HepG2 (cell line): ENCODE results near the gene PTPRM.

Experiments used
- CEBPG ChIP-seq: IDR thresholded peaks from 2 replicates; pipeline ENCODE4 v1.6.1; 2016
- ETV6 ChIP-seq: sonication (generic); formaldehyde crosslinking; conservative IDR thresholded peaks from 2 replicates; pipeline ENCODE4 v1.4.0; 2020; ENCODE audit warnings: missing genetic modification reagents
- FOSL1 ChIP-seq: sonication (generic); formaldehyde crosslinking; IDR thresholded peaks from 2 replicates; pipeline ENCODE4 v1.9.0; 2021; ENCODE audit warnings: missing genetic modification reagents, borderline replicate concordance
- GABPA ChIP-seq, 2 experiments: IDR thresholded peaks; 2 replicates each; pipeline ENCODE4 v1.6.1; 2011 to 2016; ENCODE audit warnings: low read depth in 2 of 2, low read length in 1 of 2, missing biosample characterization in 1 of 2, missing genetic modification characterization in 1 of 2
- MATR3 ChIP-seq: sonication (generic); formaldehyde crosslinking; IDR thresholded peaks from 2 replicates; pipeline ENCODE4 v1.4.0; 2020; ENCODE audit warnings: missing genetic modification reagents
- SKI ChIP-seq: fragments of 450-650 bp; IDR thresholded peaks from one replicate; pipeline ENCODE4 v1.6.1; 2018; ENCODE audit warnings: mild to moderate bottlenecking; ENCODE audit not compliant: partially characterized antibody
- TCF12 ChIP-seq, 2 experiments: fragments of 450-650 bp in 1 of 2; sonication (generic) in 1 of 2; formaldehyde crosslinking in 1 of 2; IDR thresholded peaks; 2 replicates each; pipeline versions ENCODE4 v1.6.1 to v1.8.0; 2017 to 2022; ENCODE audit warnings: antibody characterized with exemption in 1 of 2, mild to moderate bottlenecking in 1 of 2, missing genetic modification reagents in 1 of 2, moderate library complexity in 1 of 2
- YY1 ChIP-seq: IDR thresholded peaks from 2 replicates; pipeline ENCODE4 v1.6.1; 2011; ENCODE audit warnings: low read length, low read depth, moderate library complexity, mild to moderate bottlenecking; ENCODE audit not compliant: insufficient read depth, insufficient replicate concordance
- TF ChIP-seq, protein P1 (sequence below), 2 experiments: sonication (generic) in 1 of 2; formaldehyde crosslinking in 1 of 2; IDR thresholded peaks; 2 replicates each; pipeline versions ENCODE4 v1.5.1 to v1.6.1; 2011 to 2020; ENCODE audit warnings: borderline replicate concordance in 1 of 2, low read depth in 1 of 2, low read length in 1 of 2, mild to moderate bottlenecking in 1 of 2, missing genetic modification reagents in 1 of 2, moderate library complexity in 1 of 2
- TF ChIP-seq, protein P2 (sequence below): sonication (generic); formaldehyde crosslinking; IDR thresholded peaks from 2 replicates; pipeline ENCODE4 v1.5.0; 2020; ENCODE audit warnings: mild to moderate bottlenecking, missing genetic modification reagents, moderate library complexity

- TF ChIP-seq, protein P1, sequence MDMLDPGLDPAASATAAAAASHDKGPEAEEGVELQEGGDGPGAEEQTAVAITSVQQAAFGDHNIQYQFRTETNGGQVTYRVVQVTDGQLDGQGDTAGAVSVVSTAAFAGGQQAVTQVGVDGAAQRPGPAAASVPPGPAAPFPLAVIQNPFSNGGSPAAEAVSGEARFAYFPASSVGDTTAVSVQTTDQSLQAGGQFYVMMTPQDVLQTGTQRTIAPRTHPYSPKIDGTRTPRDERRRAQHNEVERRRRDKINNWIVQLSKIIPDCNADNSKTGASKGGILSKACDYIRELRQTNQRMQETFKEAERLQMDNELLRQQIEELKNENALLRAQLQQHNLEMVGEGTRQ (IDR thresholded peaks at IDR 0.05; ENCODE audit: low read depth, low read length), result no peak
- TF ChIP-seq, protein P1 (CRISPR knock-in tag; IDR thresholded peaks at IDR 0.05; ENCODE audit: borderline replicate concordance), result no peak
- TF ChIP-seq SKI (no peak), FOSL1 (CRISPR knock-in tag) (no peak), GABPA (IDR thresholded peaks at IDR 0.05; ENCODE audit: low read depth, low read length) (no peak), GABPA (CRISPR knock-in tag; IDR thresholded peaks at IDR 0.05; ENCODE audit: low read depth) (no peak), YY1 (no peak), ETV6 (CRISPR knock-in tag) (no peak), CEBPG (CRISPR knock-in tag) (no peak), TCF12 (IDR thresholded peaks at IDR 0.05) (no peak), TCF12 (CRISPR knock-in tag; IDR thresholded peaks at IDR 0.05) (no peak), MATR3 (CRISPR knock-in tag) (no peak)
- TF ChIP-seq, protein P2, sequence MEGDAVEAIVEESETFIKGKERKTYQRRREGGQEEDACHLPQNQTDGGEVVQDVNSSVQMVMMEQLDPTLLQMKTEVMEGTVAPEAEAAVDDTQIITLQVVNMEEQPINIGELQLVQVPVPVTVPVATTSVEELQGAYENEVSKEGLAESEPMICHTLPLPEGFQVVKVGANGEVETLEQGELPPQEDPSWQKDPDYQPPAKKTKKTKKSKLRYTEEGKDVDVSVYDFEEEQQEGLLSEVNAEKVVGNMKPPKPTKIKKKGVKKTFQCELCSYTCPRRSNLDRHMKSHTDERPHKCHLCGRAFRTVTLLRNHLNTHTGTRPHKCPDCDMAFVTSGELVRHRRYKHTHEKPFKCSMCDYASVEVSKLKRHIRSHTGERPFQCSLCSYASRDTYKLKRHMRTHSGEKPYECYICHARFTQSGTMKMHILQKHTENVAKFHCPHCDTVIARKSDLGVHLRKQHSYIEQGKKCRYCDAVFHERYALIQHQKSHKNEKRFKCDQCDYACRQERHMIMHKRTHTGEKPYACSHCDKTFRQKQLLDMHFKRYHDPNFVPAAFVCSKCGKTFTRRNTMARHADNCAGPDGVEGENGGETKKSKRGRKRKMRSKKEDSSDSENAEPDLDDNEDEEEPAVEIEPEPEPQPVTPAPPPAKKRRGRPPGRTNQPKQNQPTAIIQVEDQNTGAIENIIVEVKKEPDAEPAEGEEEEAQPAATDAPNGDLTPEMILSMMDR (CRISPR knock-in tag), result no peak
Measured at GRCh38 chr18:7579918-7580542, 12.9 kb downstream of the PTPRM start.
